GM23248 (cell line): ENCODE results near the gene LRCOL1. TPM values are rescaled to one million over a fixed set of nuclear protein-coding genes. Genes with fewer than 3 reads are reported as not detected.

ENCODE experiments used
- DNase-seq: peaks from one replicate; pipeline ENCODE4 v3.0.0-alpha.2; 2015
- H2AFZ ChIP-seq: fragments of 200-600 bp; sonication (generic); 2 replicates; pipeline ENCODE4 v1.6.1; 2016; ENCODE audit warnings: antibody characterized with exemption
- H3F3A ChIP-seq: fragments of 200-600 bp; sonication (generic); 2 replicates; pipeline ENCODE4 v1.6.1; 2016; ENCODE audit warnings: mild to moderate bottlenecking, antibody characterized with exemption, mixed run types; ENCODE audit not compliant: insufficient read depth
- H3K27ac ChIP-seq: fragments of 200-600 bp; sonication (generic); 2 replicates; pipeline ENCODE4 v1.5.1; 2016; ENCODE audit warnings: mild to moderate bottlenecking
- H3K27me3 ChIP-seq: fragments of 200-600 bp; sonication (generic); replicated peaks from 2 replicates; pipeline ENCODE4 v1.6.1; 2016; ENCODE audit warnings: mild to moderate bottlenecking; ENCODE audit not compliant: insufficient read depth
- H3K36me3 ChIP-seq: fragments of 200-600 bp; sonication (generic); 2 replicates; pipeline ENCODE4 v1.6.1; 2016; ENCODE audit warnings: low read depth, mild to moderate bottlenecking
- H3K4me1 ChIP-seq: fragments of 200-600 bp; sonication (generic); 2 replicates; pipeline ENCODE4 v1.6.1; 2016; ENCODE audit warnings: mild to moderate bottlenecking; ENCODE audit not compliant: insufficient read depth
- H3K4me2 ChIP-seq: fragments of 200-600 bp; sonication (generic); one replicate; pipeline ENCODE4 v1.6.1; 2016; ENCODE audit warnings: mild to moderate bottlenecking; ENCODE audit not compliant: unreplicated experiment
- H3K4me3 ChIP-seq: fragments of 200-600 bp; sonication (generic); 2 replicates; pipeline ENCODE4 v1.5.1; 2016; ENCODE audit warnings: mild to moderate bottlenecking
- H3K79me2 ChIP-seq: fragments of 200-600 bp; sonication (generic); 2 replicates; pipeline ENCODE4 v1.6.1; 2016; ENCODE audit warnings: mild to moderate bottlenecking; ENCODE audit not compliant: insufficient read depth
- H3K9ac ChIP-seq: fragments of 200-600 bp; sonication (generic); 2 replicates; pipeline ENCODE4 v1.6.1; 2016; ENCODE audit warnings: mild to moderate bottlenecking
- H3K9me2 ChIP-seq: fragments of 200-600 bp; sonication (generic); 2 replicates; pipeline ENCODE4 v1.6.1; 2016; ENCODE audit warnings: mixed run types, mild to moderate bottlenecking, moderate library complexity; ENCODE audit not compliant: insufficient read depth
- H3K9me3 ChIP-seq: fragments of 200-600 bp; sonication (generic); one replicate; pipeline ENCODE4 v1.6.1; 2017; ENCODE audit warnings: low read depth
- H4K20me1 ChIP-seq: fragments of 200-600 bp; sonication (generic); 2 replicates; pipeline ENCODE4 v1.6.0; 2016; ENCODE audit not compliant: insufficient read depth
- EZH2 ChIP-seq: fragments of 200-600 bp; sonication (generic); IDR thresholded peaks from 2 replicates; pipeline ENCODE4 v1.6.1; 2018; ENCODE audit warnings: antibody characterized with exemption, mild to moderate bottlenecking; ENCODE audit not compliant: insufficient read depth, poor library complexity, severe bottlenecking
- EZH2phosphoT487 ChIP-seq: fragments of 200-600 bp; sonication (generic); IDR thresholded peaks from 2 replicates; pipeline ENCODE4 v1.6.1; 2018; ENCODE audit warnings: antibody characterized with exemption, moderate library complexity, mild to moderate bottlenecking, low read depth; ENCODE audit not compliant: insufficient read depth
- WGBS, 2 experiments: methylation state at CpG; one replicate each; pipeline ENCODE4 v1.1.6; 2015 to 2017; ENCODE audit warnings: low lambda C conversion rate in 2 of 2, low coverage in 1 of 2; ENCODE audit errors: missing lambda C conversion rate in 2 of 2; 5-methylcytosine and 5-hydroxymethylcytosine counted together
- in situ Hi-C: fragments of 300-500 bp; cut with MboI; formaldehyde crosslinking; loops from 2 replicates; pipeline ENCODE4 v1.15.0; 2020
- polyA plus RNA-seq: library from polyadenylated mRNA; unstranded; fragments of >200 nt; fragmentation: Nextera tagmentation; extraction: Ambion mirVana; gene quantifications from 2 replicates; pipeline ENCODE4 v1.2.1, GENCODE V29; 2016
- total RNA-seq: library from RNA; depleted of rRNA; stranded (reverse); fragments of >200 nt; shearing (Covaris generic); gene quantifications from 2 replicates; pipeline ENCODE4 v1.2.3, GENCODE V29; 2014

Gene LRCOL1
- total and polyA plus RNA-seq, 2 experiments from 2014 or later: not detected

GRCh38 chr12:132637811-132638210 is 27.4 kb upstream of the LRCOL1 start:
- Histone ChIP-seq H3K9me3 (no peaks in the 10 kb centered on the region), H3K79me2 (no peaks in the 10 kb centered on the region), H4K20me1 (no peaks in the 10 kb centered on the region), H3F3A (no peaks in the 10 kb centered on the region), H3K4me1 (no peaks in the 10 kb centered on the region), H3K27ac (no peak overlapping the region), H2AFZ (no peak overlapping the region), H3K4me2 (no peak overlapping the region), H3K27me3 (no peaks in the 10 kb centered on the region), H3K9ac (no peak overlapping the region), H3K4me3 (no peak overlapping the region), H3K9me2 (no peaks in the 10 kb centered on the region), H3K36me3 (no peaks in the 10 kb centered on the region)
- TF ChIP-seq EZH2 (no peak), EZH2phosphoT487 (no peak)
- in situ Hi-C loops: no loop called here
- DNase-seq: no peak
- WGBS, 2 experiments: 90 to 91% methylated on average over 17 to 18 of the region's 18 CpGs

DNA sequence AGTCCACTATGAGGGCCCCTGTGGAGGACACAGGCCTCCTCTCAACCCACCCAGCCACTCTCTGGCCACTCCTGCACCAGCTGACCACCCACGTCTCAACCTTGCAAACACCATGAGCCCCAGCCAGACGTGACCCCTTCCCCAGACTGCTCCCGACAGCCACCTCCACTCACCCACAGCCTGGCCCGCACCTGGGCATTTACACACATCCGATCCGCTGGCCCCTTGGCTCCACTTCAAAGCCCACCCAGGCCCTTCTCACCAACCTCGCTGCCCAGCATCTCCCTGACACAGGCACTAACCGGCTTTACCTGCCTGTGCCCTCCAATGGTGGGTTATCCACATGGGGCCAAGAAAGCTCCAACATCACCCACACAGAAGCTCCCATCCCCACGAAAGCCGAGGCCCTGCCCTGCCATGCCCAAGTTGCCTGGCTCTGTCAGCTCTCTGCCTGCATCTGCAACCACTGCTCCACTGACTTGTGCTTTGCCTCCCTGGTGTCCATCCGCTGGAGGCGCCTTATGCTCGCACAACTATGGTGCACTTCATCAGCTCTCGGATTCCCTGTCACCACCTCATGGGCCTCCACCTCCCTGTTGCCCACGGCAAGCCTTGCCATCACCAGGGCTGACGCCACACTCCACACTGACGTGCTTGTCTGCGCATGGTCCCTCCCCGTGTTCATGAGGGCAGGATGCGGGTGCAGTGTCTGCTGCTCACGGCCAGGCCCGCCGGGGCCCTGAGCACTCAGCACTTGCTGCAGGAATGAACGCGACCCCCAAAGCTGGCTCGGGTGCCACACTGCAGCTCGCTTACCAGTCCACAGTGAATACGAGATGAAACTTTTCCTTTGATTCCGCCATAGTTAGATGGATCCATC is 24.9 kb upstream of the LRCOL1 start:
- Histone ChIP-seq H3K4me3 (no peak overlapping the region), H3K9ac (no peak overlapping the region), H3K27ac (no peak overlapping the region), H3K4me2 (no peak overlapping the region), H3K4me1 (no peaks in the 10 kb centered on the region), H3K36me3 (no peaks in the 10 kb centered on the region; the same call in 1 of the 2 replicates), H3K9me2 (no peaks in the 10 kb centered on the region), H3K27me3 (no peaks in the 10 kb centered on the region), H3K9me3 (no peaks in the 10 kb centered on the region), H4K20me1 (no peaks in the 10 kb centered on the region), H2AFZ (no peak overlapping the region), H3F3A (no peaks in the 10 kb centered on the region), H3K79me2 (no peaks in the 10 kb centered on the region)
- no peak for DNase-seq
- TF ChIP-seq EZH2phosphoT487 (no peak), EZH2 (no peak)
- WGBS, 2 experiments: 97% methylated on average over 29 of the region's 29 CpGs
- in situ Hi-C loops: no loop called here

DNA sequence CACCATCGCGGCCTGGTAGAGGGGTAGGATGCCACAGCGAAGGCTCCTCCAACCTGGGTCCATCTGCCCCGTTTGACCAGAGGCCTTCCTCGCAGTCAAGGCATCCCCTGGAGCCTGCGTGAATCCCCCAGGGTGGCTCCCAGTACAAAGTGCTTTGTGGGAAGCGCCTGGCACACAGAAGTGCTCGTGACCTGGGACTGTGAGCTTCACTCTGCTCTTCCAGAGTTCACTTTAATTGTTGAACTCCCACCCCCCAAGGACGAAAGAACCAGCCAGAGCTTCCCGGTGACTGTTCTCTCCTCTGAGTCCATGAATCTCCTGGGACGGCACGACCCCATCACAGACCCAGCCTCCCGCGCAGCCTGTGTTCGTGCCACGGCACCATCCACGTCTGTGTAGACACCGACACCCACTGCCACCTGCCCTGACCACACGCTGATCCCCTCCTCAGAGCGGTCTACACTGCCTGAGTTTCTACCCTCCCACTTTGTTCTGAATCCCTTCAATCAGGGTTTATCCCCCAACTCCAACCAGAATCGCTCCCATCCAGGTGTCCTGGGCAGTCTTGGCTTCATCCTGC is 24.1 kb upstream of the LRCOL1 start:
- H4K20me1 ChIP-seq: no peaks in the 10 kb centered on the region
- no peaks in the 10 kb centered on the region; the same call in 1 of the 2 replicates for H3K36me3 ChIP-seq
- H3K9me2 ChIP-seq: no peaks in the 10 kb centered on the region
- no peak overlapping the region for H3K4me3 ChIP-seq
- H3K27me3 ChIP-seq: no peaks in the 10 kb centered on the region
- no peak for DNase-seq
- H3K4me1 ChIP-seq: no peaks in the 10 kb centered on the region
- H3K79me2 ChIP-seq: no peaks in the 10 kb centered on the region
- no peak overlapping the region for H3K9ac ChIP-seq
- in situ Hi-C loops: no loop called here
- TF ChIP-seq EZH2: no peak
- TF ChIP-seq EZH2phosphoT487: no peak
- H3K9me3 ChIP-seq: no peaks in the 10 kb centered on the region
- no peak overlapping the region for H3K4me2 ChIP-seq
- no peaks in the 10 kb centered on the region for H3F3A ChIP-seq
- H3K27ac ChIP-seq: no peak overlapping the region
- 97% methylated on average over 21 of the region's 21 CpGs for WGBS, 2 experiments
- no peak overlapping the region for H2AFZ ChIP-seq

DNA sequence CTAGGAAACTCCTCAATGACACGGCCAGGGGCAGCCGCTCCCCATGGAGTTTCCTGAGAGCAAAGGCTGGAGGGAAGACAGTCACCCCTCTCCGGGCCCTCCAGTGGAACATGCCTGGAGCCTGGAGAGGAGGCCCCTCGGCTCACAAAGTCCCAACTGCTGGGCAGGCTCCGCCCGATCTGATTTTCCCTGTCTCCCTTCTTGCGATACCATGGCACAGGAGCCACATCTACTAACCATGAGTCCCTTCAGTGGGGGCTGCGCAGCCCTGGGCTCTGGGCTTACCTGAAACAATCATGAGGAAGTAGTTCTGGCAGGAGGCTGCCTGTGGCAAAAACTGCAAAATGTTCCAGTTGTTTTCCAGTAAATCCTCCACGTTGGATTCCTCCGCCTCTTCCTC is 23.5 kb upstream of the LRCOL1 start:
- H3F3A ChIP-seq: no peaks in the 10 kb centered on the region
- H3K79me2 ChIP-seq: no peaks in the 10 kb centered on the region
- H3K4me1 ChIP-seq: no peaks in the 10 kb centered on the region
- no peaks in the 10 kb centered on the region for H3K9me2 ChIP-seq
- no peaks in the 10 kb centered on the region for H3K9me3 ChIP-seq
- no peak for DNase-seq
- H3K9ac ChIP-seq: no peak overlapping the region
- H3K27me3 ChIP-seq: no peaks in the 10 kb centered on the region
- TF ChIP-seq EZH2: no peak
- TF ChIP-seq EZH2phosphoT487: no peak
- H3K36me3 ChIP-seq: no peaks in the 10 kb centered on the region; the same call in 1 of the 2 replicates
- no peak overlapping the region for H2AFZ ChIP-seq
- in situ Hi-C loops: no loop called here
- 96 to 97% methylated on average over 10 of the region's 10 CpGs for WGBS, 2 experiments
- no peak overlapping the region for H3K27ac ChIP-seq
- no peaks in the 10 kb centered on the region for H4K20me1 ChIP-seq
- H3K4me2 ChIP-seq: no peak overlapping the region
- H3K4me3 ChIP-seq: no peak overlapping the region
